A673 (cell line): ENCODE data around the gene ALKAL2.

Experiments
- EZH2 ChIP-seq: fragments of 200-600 bp; sonication (generic); IDR thresholded peaks from 2 replicates; pipeline ENCODE4 v1.6.1; 2017; ENCODE audit warnings: borderline replicate concordance, low read depth, mild to moderate bottlenecking, mixed read lengths, antibody characterized with exemption, low read length; ENCODE audit not compliant: poor library complexity, severe bottlenecking
- TF ChIP-seq, protein P1 (sequence below): fragments of 300-800, 200-600 bp; sonication (generic); conservative IDR thresholded peaks from 2 replicates; pipeline ENCODE4 v1.5.1; 2017; ENCODE audit warnings: low read depth, mild to moderate bottlenecking, antibody characterized with exemption, low read length, moderate library complexity, mixed read lengths

DNA sequence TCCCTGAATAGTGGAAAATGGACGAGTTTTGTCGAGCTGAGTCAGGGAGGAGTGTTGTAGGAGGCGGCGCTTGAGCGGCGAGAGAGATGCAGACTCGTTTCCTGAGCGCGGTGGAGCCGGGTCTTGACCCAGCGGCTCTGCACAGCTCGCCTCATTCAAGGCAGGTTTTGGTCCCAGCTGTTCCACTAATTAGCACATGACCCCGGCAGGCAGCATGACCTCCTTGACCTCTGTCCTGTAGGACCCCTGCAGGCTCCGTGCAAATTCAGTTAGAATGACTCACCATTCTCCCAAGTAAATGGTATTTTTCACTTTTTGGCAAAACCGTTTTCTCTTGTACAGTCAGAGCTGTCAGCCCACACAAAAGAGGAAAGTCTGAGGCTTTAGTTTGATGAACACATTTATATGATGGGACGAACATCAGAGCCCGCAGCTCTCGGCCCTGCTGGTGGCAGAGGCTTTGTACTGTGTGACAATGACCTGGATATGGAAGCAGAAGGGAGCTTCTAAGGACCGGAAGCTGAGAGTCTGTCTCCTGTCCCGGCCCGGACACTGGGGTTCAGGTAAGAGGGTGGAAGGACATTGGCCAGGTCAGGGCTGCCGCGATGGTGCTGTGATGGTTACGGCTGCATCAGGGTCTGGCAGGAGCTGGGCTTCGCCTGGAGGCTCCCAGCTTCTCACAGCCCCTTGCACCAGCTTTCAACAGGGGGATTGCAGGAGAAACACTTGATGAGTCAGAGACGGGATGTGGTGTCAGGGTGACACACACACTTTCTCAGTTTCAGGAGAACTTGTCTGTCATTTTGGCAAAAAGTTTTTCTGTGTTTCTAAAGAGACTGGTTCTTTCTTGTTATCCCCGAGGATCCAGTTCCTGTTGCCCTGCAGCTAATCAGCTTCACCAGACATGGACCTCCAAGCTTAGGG, 29.9 kb upstream of the ALKAL2 start:
- TF ChIP-seq, protein P1, sequence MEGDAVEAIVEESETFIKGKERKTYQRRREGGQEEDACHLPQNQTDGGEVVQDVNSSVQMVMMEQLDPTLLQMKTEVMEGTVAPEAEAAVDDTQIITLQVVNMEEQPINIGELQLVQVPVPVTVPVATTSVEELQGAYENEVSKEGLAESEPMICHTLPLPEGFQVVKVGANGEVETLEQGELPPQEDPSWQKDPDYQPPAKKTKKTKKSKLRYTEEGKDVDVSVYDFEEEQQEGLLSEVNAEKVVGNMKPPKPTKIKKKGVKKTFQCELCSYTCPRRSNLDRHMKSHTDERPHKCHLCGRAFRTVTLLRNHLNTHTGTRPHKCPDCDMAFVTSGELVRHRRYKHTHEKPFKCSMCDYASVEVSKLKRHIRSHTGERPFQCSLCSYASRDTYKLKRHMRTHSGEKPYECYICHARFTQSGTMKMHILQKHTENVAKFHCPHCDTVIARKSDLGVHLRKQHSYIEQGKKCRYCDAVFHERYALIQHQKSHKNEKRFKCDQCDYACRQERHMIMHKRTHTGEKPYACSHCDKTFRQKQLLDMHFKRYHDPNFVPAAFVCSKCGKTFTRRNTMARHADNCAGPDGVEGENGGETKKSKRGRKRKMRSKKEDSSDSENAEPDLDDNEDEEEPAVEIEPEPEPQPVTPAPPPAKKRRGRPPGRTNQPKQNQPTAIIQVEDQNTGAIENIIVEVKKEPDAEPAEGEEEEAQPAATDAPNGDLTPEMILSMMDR: no peak
- no peak for TF ChIP-seq EZH2
